KMS-11 (cell line): ENCODE measurements around the gene ZKSCAN5.

Experiments used
- H2AFZ ChIP-seq: fragments of 200-600 bp; sonication (generic); 2 replicates; pipeline ENCODE4 v1.6.1; 2016; ENCODE audit warnings: antibody characterized with exemption, mixed run types, low read depth
- H3K27ac ChIP-seq: fragments of 200-600 bp; sonication (generic); 2 replicates; pipeline ENCODE4 v1.6.1; 2016; ENCODE audit warnings: mild to moderate bottlenecking, mixed run types
- H3K27me3 ChIP-seq: fragments of 200-600 bp; sonication (generic); 2 replicates; pipeline ENCODE4 v1.6.1; 2017; ENCODE audit warnings: mild to moderate bottlenecking, low read depth, mixed run types, moderate library complexity; ENCODE audit not compliant: insufficient read depth
- H3K36me3 ChIP-seq: fragments of 200-600 bp; sonication (generic); 2 replicates; pipeline ENCODE4 v1.6.1; 2017; ENCODE audit warnings: mild to moderate bottlenecking, mixed run types; ENCODE audit not compliant: insufficient read depth
- H3K4me1 ChIP-seq: fragments of 200-600 bp; sonication (generic); 2 replicates; pipeline ENCODE4 v1.6.1; 2016; ENCODE audit warnings: mild to moderate bottlenecking, low read depth, mixed run types; ENCODE audit not compliant: poor library complexity, severe bottlenecking
- H3K4me2 ChIP-seq: fragments of 200-600 bp; sonication (generic); 2 replicates; pipeline ENCODE4 v1.7.0; 2016; ENCODE audit warnings: mild to moderate bottlenecking, mixed run types
- H3K4me3 ChIP-seq: fragments of 200-600 bp; sonication (generic); IDR thresholded peaks from 2 replicates; pipeline ENCODE4 v1.6.1; 2017; ENCODE audit warnings: low read depth, low read length, mixed read lengths; ENCODE audit not compliant: insufficient read depth
- H3K79me2 ChIP-seq: fragments of 200-600 bp; sonication (generic); 2 replicates; pipeline ENCODE4 v1.6.1; 2016; ENCODE audit warnings: low read depth, mixed run types; ENCODE audit not compliant: insufficient read depth
- H3K9ac ChIP-seq: fragments of 200-600 bp; sonication (generic); 2 replicates; pipeline ENCODE4 v1.6.1; 2016; ENCODE audit warnings: mild to moderate bottlenecking, mixed run types
- H4K20me1 ChIP-seq: fragments of 200-600 bp; sonication (generic); 2 replicates; pipeline ENCODE4 v1.6.1; 2016; ENCODE audit warnings: mild to moderate bottlenecking, mixed run types; ENCODE audit not compliant: insufficient read depth
- TF ChIP-seq, protein P1 (sequence below): fragments of 200-600 bp; sonication (generic); conservative IDR thresholded peaks from 2 replicates; pipeline ENCODE4 v1.6.1; 2017; ENCODE audit warnings: low read depth, mild to moderate bottlenecking, antibody characterized with exemption, low read length, moderate library complexity, mixed read lengths

ZKSCAN5 gene

DNA sequence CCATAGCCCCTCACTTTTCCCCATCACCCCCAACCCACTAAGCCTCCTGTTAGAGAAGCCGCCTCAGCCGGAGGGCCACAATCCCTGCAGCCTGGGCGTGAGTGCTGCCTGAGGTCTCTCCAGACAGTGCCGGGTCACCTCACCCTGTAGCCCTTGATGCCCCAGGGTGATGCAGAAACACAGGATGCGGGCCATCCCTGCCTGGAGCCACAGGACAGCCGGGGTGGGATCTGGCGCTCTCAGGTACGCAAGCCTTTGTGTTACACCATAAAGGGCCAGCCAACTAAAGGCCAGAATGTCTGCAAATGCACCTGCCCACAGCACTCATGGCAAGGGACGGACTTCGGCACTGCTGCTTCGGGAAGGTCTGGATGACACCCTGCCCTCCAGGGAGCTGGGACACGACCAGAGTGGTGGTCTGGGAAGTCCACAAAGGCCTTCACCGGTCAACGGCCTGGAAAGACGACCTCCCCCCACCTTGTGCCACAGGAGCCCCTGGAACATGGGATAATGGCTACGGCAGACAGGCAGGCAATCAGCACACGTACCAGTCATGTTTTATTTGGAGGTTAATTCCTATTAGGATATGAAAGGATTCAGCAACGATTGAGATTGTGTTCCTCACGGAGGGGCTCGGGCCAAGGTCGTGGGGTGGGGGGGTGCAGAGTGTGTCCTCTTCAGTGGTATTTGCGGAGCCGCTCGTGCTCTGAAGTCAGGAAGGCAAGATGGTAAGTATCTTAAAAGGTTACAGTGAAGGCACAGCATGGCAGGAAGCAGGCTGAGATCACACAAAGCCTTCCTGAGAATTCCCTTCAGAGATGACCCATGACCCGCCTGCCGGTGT, 46.6 kb upstream of the ZKSCAN5 start:
- no peak overlapping the region for H3K4me3 ChIP-seq
- H4K20me1 ChIP-seq, result peaks cover 16% of the 10 kb centered on the region; the same call in 1 of the 2 replicates
- H3K4me2 ChIP-seq, result no peak overlapping the region
- H3K27me3 ChIP-seq, result no peaks in the 10 kb centered on the region
- H3K27ac ChIP-seq, result no peak overlapping the region
- no peaks in the 10 kb centered on the region for H3K4me1 ChIP-seq
- H2AFZ ChIP-seq, result no peak overlapping the region
- peaks cover 46% of the 10 kb centered on the region for H3K79me2 ChIP-seq
- TF ChIP-seq, protein P1, sequence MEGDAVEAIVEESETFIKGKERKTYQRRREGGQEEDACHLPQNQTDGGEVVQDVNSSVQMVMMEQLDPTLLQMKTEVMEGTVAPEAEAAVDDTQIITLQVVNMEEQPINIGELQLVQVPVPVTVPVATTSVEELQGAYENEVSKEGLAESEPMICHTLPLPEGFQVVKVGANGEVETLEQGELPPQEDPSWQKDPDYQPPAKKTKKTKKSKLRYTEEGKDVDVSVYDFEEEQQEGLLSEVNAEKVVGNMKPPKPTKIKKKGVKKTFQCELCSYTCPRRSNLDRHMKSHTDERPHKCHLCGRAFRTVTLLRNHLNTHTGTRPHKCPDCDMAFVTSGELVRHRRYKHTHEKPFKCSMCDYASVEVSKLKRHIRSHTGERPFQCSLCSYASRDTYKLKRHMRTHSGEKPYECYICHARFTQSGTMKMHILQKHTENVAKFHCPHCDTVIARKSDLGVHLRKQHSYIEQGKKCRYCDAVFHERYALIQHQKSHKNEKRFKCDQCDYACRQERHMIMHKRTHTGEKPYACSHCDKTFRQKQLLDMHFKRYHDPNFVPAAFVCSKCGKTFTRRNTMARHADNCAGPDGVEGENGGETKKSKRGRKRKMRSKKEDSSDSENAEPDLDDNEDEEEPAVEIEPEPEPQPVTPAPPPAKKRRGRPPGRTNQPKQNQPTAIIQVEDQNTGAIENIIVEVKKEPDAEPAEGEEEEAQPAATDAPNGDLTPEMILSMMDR, result no peak
- no peak overlapping the region for H3K9ac ChIP-seq
- peaks cover 3% of the 10 kb centered on the region; the same call in 1 of the 2 replicates for H3K36me3 ChIP-seq

DNA sequence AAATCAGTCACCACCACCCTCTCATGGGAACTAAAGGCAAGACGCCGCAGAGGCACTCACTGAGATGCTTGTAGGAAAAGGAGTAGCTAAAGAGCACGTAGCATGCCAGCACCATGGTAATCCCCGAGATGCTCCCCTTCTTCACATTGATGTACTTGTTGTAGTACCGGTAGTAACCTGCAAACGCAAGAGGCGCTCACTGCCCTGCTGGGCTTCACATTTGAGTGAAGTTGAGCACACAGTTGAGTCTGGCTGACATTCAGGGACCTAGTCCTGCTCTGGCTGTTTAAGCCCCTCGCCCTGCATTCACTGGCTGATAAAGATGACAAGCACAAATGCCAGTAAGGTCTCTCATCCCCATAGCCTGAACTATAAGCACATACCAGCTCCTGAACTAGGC, 45.4 kb upstream of the ZKSCAN5 start:
- peaks cover 58% of the 10 kb centered on the region for H3K79me2 ChIP-seq
- TF ChIP-seq, protein P1, result peak; percentile 68
- no peak overlapping the region for H3K9ac ChIP-seq
- no peaks in the 10 kb centered on the region for H3K27me3 ChIP-seq
- no peak overlapping the region for H3K4me3 ChIP-seq
- peaks cover 4% of the 10 kb centered on the region for H3K4me1 ChIP-seq
- H3K36me3 ChIP-seq, result peaks cover 3% of the 10 kb centered on the region; the same call in 1 of the 2 replicates
- no peak overlapping the region; the same call in 1 of the 2 replicates for H3K27ac ChIP-seq
- H2AFZ ChIP-seq, result no peak overlapping the region
- H3K4me2 ChIP-seq, result no peak overlapping the region
- H4K20me1 ChIP-seq, result peaks cover 16% of the 10 kb centered on the region; the same call in 1 of the 2 replicates

DNA sequence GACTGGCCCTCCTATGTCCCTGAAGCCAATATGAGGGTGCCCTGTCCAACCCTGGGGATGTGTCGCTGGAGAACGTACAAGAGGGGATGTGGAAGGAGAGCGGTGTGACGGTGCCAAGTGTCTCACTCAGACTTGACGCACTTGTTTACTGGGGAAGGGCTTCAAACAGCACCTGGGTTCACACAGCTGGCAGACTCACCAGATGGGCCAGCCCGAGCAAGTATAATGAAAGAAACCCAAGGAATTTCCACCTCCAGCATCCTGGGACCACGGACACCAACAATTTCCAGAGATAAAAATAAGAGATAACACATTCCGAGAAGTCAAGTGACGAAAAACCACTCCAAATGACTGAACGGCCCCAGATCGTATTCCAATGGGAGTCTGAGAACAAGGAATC, 43.8 kb upstream of the ZKSCAN5 start:
- no peak overlapping the region for H3K9ac ChIP-seq
- no peak overlapping the region for H3K27ac ChIP-seq
- peaks cover 16% of the 10 kb centered on the region; the same call in 1 of the 2 replicates for H4K20me1 ChIP-seq
- H3K4me2 ChIP-seq, result no peak overlapping the region
- H3K79me2 ChIP-seq, result peaks cover 74% of the 10 kb centered on the region
- H3K36me3 ChIP-seq, result peaks cover 3% of the 10 kb centered on the region; the same call in 1 of the 2 replicates
- no peak overlapping the region for H2AFZ ChIP-seq
- TF ChIP-seq, protein P1, result no peak
- H3K27me3 ChIP-seq, result no peaks in the 10 kb centered on the region
- no peak overlapping the region for H3K4me3 ChIP-seq
- H3K4me1 ChIP-seq, result peaks cover 14% of the 10 kb centered on the region

DNA sequence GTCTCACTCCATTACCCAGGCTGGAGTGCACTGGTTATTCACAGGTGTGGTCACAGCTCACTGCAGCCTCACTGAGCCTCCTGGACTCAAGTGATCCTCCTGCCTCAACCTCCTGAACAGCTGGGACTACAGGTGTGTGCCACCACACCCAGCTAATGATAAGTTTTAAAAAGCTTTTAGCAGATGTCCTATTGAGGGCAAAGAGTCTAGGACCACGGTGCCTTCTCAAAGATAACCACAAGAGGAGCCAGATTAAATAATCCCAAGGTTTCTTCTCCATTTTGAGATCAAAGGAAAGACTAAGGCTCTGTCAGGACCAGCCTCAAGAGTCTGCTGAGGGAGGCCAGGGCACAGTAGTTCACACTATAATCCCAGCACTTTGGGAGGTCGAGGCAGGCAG, 43.2 kb upstream of the ZKSCAN5 start:
- Histone ChIP-seq H3K79me2 (peaks cover 78% of the 10 kb centered on the region), H3K36me3 (peaks cover 3% of the 10 kb centered on the region; the same call in 1 of the 2 replicates), H3K4me2 (no peak overlapping the region), H2AFZ (no peak overlapping the region), H3K27ac (no peak overlapping the region), H3K4me3 (no peak overlapping the region), H4K20me1 (peaks cover 16% of the 10 kb centered on the region; the same call in 1 of the 2 replicates), H3K9ac (no peak overlapping the region), H3K27me3 (no peaks in the 10 kb centered on the region), H3K4me1 (peaks cover 14% of the 10 kb centered on the region)
- TF ChIP-seq, protein P1, result peak; percentile 34; the same call in 1 of the 2 replicates
